GM23338 (cell line): ENCODE measurements around the gene ENTPD6. TPM values are rescaled to one million over a fixed set of nuclear protein-coding genes. Genes with fewer than 3 reads are reported as not detected.

Experiments
- ATAC-seq: fragments of 200-7000 bp; cut with Tn5 transposase; 3 replicates; pipeline ENCODE4 v1.9.1; 2020
- DNase-seq: peaks from one replicate; pipeline ENCODE4 v3.0.0-alpha.2; 2015; ENCODE audit warnings: low spot score
- H2AFZ ChIP-seq: fragments of 200-600 bp; sonication (generic); 2 replicates; pipeline ENCODE4 v1.8.0; 2016; ENCODE audit warnings: antibody characterized with exemption, mild to moderate bottlenecking, moderate library complexity
- H3F3A ChIP-seq: fragments of 200-600 bp; sonication (generic); replicated peaks from 2 replicates; pipeline ENCODE4 v1.8.0; 2017; ENCODE audit warnings: antibody characterized with exemption, mixed run types, low read depth
- H3K27ac ChIP-seq: fragments of 200-600 bp; sonication (generic); 2 replicates; pipeline ENCODE4 v1.6.1; 2016; ENCODE audit warnings: low read depth
- H3K27me3 ChIP-seq: fragments of 200-600 bp; sonication (generic); 2 replicates; pipeline ENCODE4 v1.8.0; 2016; ENCODE audit warnings: mild to moderate bottlenecking, mixed run types, moderate library complexity; ENCODE audit not compliant: insufficient read depth
- H3K36me3 ChIP-seq: fragments of 200-600 bp; sonication (generic); 2 replicates; pipeline ENCODE4 v1.8.0; 2016; ENCODE audit warnings: mild to moderate bottlenecking; ENCODE audit not compliant: insufficient read depth
- H3K4me1 ChIP-seq: fragments of 200-600 bp; sonication (generic); 2 replicates; pipeline ENCODE4 v1.8.0; 2016; ENCODE audit warnings: mild to moderate bottlenecking, moderate library complexity; ENCODE audit not compliant: insufficient read depth
- H3K4me2 ChIP-seq: fragments of 200-600 bp; sonication (generic); 2 replicates; pipeline ENCODE4 v1.7.1; 2017; ENCODE audit warnings: mixed run types
- H3K4me3 ChIP-seq: fragments of 200-600 bp; sonication (generic); 2 replicates; pipeline ENCODE4 v1.6.1; 2016; ENCODE audit warnings: mixed run types
- H3K79me2 ChIP-seq: fragments of 200-600 bp; sonication (generic); replicated peaks from 2 replicates; pipeline ENCODE4 v1.8.0; 2017; ENCODE audit warnings: mild to moderate bottlenecking; ENCODE audit not compliant: insufficient read depth
- H3K9me2 ChIP-seq: fragments of 200-600 bp; sonication (generic); 2 replicates; pipeline ENCODE4 v1.8.0; 2017; ENCODE audit not compliant: insufficient read depth
- H4K20me1 ChIP-seq: fragments of 200-600 bp; sonication (generic); replicated peaks from 2 replicates; pipeline ENCODE4 v1.8.0; 2017; ENCODE audit warnings: mild to moderate bottlenecking; ENCODE audit not compliant: insufficient read depth
- H3K27ac Mint-ChIP-seq: 2 replicates; pipeline ENCODE4 v1.8.0; 2020; ENCODE audit warnings: inconsistent platforms, mild to moderate bottlenecking, moderate library complexity, mixed read lengths
- H3K27me3 Mint-ChIP-seq: 3 replicates; pipeline ENCODE4 v1.8.0; 2022; ENCODE audit warnings: low read depth, mild to moderate bottlenecking, moderate library complexity, mixed read lengths, inconsistent platforms; ENCODE audit not compliant: insufficient read depth, poor library complexity
- H3K36me3 Mint-ChIP-seq: 3 replicates; pipeline ENCODE4 v1.8.0; 2021; ENCODE audit warnings: low read depth, mild to moderate bottlenecking, inconsistent platforms, moderate library complexity, mixed read lengths
- H3K4me1 Mint-ChIP-seq: 3 replicates; pipeline ENCODE4 v1.8.0; 2020; ENCODE audit warnings: mild to moderate bottlenecking, inconsistent platforms, mixed read lengths
- H3K4me3 Mint-ChIP-seq: 3 replicates; pipeline ENCODE4 v1.8.0; 2021; ENCODE audit warnings: moderate library complexity, mild to moderate bottlenecking, inconsistent platforms, mixed read lengths
- H3K9me3 Mint-ChIP-seq: 3 replicates; pipeline ENCODE4 v1.8.0; 2020; ENCODE audit warnings: moderate library complexity, mild to moderate bottlenecking, inconsistent platforms, mixed read lengths
- CREB1 ChIP-seq: fragments of 250-450 bp; sonication (Bioruptor Pico); IDR thresholded peaks from 2 replicates; pipeline ENCODE4 v1.5.0; 2020; ENCODE audit warnings: low read depth, mild to moderate bottlenecking, moderate library complexity
- EZH2 ChIP-seq: fragments of 200-600 bp; sonication (generic); IDR thresholded peaks from one replicate; pipeline ENCODE4 v1.8.0; 2017; ENCODE audit warnings: antibody characterized with exemption, mild to moderate bottlenecking, low read depth; ENCODE audit not compliant: unreplicated experiment
- EZH2phosphoT487 ChIP-seq: fragments of 200-600 bp; sonication (generic); IDR thresholded peaks from one replicate; pipeline ENCODE4 v1.8.1; 2018; ENCODE audit warnings: antibody characterized with exemption; ENCODE audit not compliant: unreplicated experiment
- NANOG ChIP-seq: IDR thresholded peaks from 2 replicates; pipeline ENCODE4 v1.6.1; 2016; ENCODE audit warnings: antibody characterized with exemption, borderline replicate concordance
- POLR2AphosphoS5 ChIP-seq: IDR thresholded peaks from 2 replicates; pipeline ENCODE4 v1.6.1; 2016; ENCODE audit warnings: antibody characterized with exemption, low read depth
- STAT1 ChIP-seq: IDR thresholded peaks from one replicate; pipeline ENCODE4 v1.6.1; 2016; ENCODE audit warnings: antibody characterized with exemption; ENCODE audit not compliant: unreplicated experiment
- ZNF114 ChIP-seq: fragments of 250-450 bp; sonication (Bioruptor Pico); IDR thresholded peaks from 2 replicates; pipeline ENCODE4 v1.5.0; 2020; ENCODE audit warnings: mild to moderate bottlenecking, moderate library complexity
- ZNF331 ChIP-seq: fragments of 250-450 bp; sonication (Bioruptor Pico); IDR thresholded peaks from 2 replicates; pipeline ENCODE4 v1.5.0; 2020; ENCODE audit warnings: low read depth, mild to moderate bottlenecking, moderate library complexity
- polyA plus RNA-seq: library from polyadenylated mRNA; unstranded; fragments of >200 nt; fragmentation: Nextera tagmentation; extraction: Ambion mirVana; gene quantifications from 2 replicates; pipeline ENCODE4 v1.2.1, GENCODE V29; 2016
- total RNA-seq: library from RNA; depleted of rRNA; stranded (reverse); fragments of >200 nt; shearing (Covaris generic); gene quantifications from 2 replicates; pipeline ENCODE4 v1.2.3, GENCODE V29; 2014
- TF ChIP-seq, protein P1 (sequence below): IDR thresholded peaks from one replicate; pipeline ENCODE4 v1.6.1; 2018; ENCODE audit warnings: antibody characterized with exemption; ENCODE audit not compliant: unreplicated experiment
- TF ChIP-seq, protein P2 (sequence below): fragments of 250-450 bp; sonication (Bioruptor Pico); IDR thresholded peaks from 2 replicates; pipeline ENCODE4 v1.5.0; 2020; ENCODE audit warnings: mild to moderate bottlenecking, moderate library complexity
- TF ChIP-seq, protein P3 (sequence below), 2 experiments: fragments of 200-600 bp in 1 of 2; sonication (generic) in 1 of 2; conservative IDR thresholded peaks; 2 replicates each; pipeline versions ENCODE4 v1.5.1 to v1.6.1; 2016 to 2017; ENCODE audit warnings: antibody characterized with exemption in 2 of 2, low read depth in 2 of 2, mild to moderate bottlenecking in 2 of 2, moderate library complexity in 1 of 2

Gene ENTPD6
- total and polyA plus RNA-seq, 2 experiments from 2014 or later = 19.3 to 45.9 TPM

DNA sequence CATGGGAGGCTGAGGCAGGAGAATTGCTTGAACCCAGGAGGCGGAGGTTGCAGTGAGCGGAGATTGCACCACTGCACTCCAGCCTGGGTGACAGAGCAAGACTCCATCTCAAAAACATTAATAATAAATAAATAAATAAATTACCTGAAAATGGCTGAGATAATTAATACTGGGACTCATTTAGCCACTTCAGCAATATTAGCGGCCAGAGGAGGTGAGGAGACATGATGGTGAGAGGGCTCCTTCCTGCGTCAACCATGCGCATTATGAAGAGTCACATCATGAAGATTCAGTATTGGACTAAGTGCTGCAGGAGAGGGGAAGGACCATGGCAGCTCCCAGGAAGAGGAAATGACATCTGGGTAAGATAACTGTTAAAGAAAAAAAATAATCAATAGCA lies 49.5 kb downstream of the ENTPD6 start (continued):
- no peak for TF ChIP-seq NANOG
- TF ChIP-seq, protein P1, sequence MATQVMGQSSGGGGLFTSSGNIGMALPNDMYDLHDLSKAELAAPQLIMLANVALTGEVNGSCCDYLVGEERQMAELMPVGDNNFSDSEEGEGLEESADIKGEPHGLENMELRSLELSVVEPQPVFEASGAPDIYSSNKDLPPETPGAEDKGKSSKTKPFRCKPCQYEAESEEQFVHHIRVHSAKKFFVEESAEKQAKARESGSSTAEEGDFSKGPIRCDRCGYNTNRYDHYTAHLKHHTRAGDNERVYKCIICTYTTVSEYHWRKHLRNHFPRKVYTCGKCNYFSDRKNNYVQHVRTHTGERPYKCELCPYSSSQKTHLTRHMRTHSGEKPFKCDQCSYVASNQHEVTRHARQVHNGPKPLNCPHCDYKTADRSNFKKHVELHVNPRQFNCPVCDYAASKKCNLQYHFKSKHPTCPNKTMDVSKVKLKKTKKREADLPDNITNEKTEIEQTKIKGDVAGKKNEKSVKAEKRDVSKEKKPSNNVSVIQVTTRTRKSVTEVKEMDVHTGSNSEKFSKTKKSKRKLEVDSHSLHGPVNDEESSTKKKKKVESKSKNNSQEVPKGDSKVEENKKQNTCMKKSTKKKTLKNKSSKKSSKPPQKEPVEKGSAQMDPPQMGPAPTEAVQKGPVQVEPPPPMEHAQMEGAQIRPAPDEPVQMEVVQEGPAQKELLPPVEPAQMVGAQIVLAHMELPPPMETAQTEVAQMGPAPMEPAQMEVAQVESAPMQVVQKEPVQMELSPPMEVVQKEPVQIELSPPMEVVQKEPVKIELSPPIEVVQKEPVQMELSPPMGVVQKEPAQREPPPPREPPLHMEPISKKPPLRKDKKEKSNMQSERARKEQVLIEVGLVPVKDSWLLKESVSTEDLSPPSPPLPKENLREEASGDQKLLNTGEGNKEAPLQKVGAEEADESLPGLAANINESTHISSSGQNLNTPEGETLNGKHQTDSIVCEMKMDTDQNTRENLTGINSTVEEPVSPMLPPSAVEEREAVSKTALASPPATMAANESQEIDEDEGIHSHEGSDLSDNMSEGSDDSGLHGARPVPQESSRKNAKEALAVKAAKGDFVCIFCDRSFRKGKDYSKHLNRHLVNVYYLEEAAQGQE = no peak
- no peak for TF ChIP-seq STAT1
- no peak for TF ChIP-seq POLR2AphosphoS5
- no peak for TF ChIP-seq ZNF331 (CRISPR knock-in tag)
- TF ChIP-seq CREB1 (CRISPR knock-in tag) = no peak
- no peak for TF ChIP-seq EZH2phosphoT487
- no peak for TF ChIP-seq ZNF114

DNA sequence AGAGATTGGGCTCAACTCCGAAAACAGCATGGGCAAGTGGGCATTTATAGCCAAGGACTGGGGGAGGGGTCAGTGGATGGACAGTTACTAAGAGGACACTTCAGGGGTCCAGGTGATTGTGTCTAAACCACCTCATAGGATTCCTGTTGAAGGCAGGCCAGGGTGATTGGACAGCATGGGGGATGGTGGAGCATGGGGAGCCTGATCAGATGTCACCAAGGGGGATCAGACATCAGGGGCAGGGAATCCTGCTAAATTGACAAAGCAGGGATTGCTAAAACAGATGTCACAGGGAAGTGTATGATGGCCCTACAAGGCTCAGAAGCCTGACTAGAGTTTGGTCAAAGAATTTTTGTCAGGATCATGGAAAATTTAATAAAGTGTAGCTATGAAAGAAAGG lies 49.9 kb downstream of the ENTPD6 start:
- peaks cover 17% of the 10 kb centered on the region for H3K79me2 ChIP-seq
- H3K4me1 ChIP-seq = peaks cover 22% of the 10 kb centered on the region
- no peak overlapping the region for H2AFZ ChIP-seq
- H3K4me2 ChIP-seq = no peak overlapping the region
- H3K9me2 ChIP-seq = no peaks in the 10 kb centered on the region
- H3K27ac Mint-ChIP-seq = no peak overlapping the region
- DNase-seq (no peak), ATAC-seq (no peak)
- peaks cover 11% of the 10 kb centered on the region; the same call in 1 of the 2 replicates for H3K27me3 ChIP-seq
- H3K36me3 Mint-ChIP-seq = peaks cover 3% of the 10 kb centered on the region; the same call in 1 of the 3 replicates
- peaks cover 20% of the 10 kb centered on the region for H3K27me3 Mint-ChIP-seq
- H4K20me1 ChIP-seq = 0 out of 2 replicates have a peak, but pooled peaks cover 10% of the 10 kb centered on the region
- H3K9me3 Mint-ChIP-seq = no peaks in the 10 kb centered on the region; the same call in 2 of the 3 replicates
- H3K4me3 Mint-ChIP-seq = no peak overlapping the region
- no peak overlapping the region for H3K4me3 ChIP-seq
- no peak overlapping the region for H3K27ac ChIP-seq
- H3K4me1 Mint-ChIP-seq = peaks cover 39% of the 10 kb centered on the region
- H3F3A ChIP-seq = 0 out of 2 replicates have a peak, but pooled peaks cover 7% of the 10 kb centered on the region
- H3K36me3 ChIP-seq = no peaks in the 10 kb centered on the region
- TF ChIP-seq ZNF114 = no peak
- TF ChIP-seq, protein P2, sequence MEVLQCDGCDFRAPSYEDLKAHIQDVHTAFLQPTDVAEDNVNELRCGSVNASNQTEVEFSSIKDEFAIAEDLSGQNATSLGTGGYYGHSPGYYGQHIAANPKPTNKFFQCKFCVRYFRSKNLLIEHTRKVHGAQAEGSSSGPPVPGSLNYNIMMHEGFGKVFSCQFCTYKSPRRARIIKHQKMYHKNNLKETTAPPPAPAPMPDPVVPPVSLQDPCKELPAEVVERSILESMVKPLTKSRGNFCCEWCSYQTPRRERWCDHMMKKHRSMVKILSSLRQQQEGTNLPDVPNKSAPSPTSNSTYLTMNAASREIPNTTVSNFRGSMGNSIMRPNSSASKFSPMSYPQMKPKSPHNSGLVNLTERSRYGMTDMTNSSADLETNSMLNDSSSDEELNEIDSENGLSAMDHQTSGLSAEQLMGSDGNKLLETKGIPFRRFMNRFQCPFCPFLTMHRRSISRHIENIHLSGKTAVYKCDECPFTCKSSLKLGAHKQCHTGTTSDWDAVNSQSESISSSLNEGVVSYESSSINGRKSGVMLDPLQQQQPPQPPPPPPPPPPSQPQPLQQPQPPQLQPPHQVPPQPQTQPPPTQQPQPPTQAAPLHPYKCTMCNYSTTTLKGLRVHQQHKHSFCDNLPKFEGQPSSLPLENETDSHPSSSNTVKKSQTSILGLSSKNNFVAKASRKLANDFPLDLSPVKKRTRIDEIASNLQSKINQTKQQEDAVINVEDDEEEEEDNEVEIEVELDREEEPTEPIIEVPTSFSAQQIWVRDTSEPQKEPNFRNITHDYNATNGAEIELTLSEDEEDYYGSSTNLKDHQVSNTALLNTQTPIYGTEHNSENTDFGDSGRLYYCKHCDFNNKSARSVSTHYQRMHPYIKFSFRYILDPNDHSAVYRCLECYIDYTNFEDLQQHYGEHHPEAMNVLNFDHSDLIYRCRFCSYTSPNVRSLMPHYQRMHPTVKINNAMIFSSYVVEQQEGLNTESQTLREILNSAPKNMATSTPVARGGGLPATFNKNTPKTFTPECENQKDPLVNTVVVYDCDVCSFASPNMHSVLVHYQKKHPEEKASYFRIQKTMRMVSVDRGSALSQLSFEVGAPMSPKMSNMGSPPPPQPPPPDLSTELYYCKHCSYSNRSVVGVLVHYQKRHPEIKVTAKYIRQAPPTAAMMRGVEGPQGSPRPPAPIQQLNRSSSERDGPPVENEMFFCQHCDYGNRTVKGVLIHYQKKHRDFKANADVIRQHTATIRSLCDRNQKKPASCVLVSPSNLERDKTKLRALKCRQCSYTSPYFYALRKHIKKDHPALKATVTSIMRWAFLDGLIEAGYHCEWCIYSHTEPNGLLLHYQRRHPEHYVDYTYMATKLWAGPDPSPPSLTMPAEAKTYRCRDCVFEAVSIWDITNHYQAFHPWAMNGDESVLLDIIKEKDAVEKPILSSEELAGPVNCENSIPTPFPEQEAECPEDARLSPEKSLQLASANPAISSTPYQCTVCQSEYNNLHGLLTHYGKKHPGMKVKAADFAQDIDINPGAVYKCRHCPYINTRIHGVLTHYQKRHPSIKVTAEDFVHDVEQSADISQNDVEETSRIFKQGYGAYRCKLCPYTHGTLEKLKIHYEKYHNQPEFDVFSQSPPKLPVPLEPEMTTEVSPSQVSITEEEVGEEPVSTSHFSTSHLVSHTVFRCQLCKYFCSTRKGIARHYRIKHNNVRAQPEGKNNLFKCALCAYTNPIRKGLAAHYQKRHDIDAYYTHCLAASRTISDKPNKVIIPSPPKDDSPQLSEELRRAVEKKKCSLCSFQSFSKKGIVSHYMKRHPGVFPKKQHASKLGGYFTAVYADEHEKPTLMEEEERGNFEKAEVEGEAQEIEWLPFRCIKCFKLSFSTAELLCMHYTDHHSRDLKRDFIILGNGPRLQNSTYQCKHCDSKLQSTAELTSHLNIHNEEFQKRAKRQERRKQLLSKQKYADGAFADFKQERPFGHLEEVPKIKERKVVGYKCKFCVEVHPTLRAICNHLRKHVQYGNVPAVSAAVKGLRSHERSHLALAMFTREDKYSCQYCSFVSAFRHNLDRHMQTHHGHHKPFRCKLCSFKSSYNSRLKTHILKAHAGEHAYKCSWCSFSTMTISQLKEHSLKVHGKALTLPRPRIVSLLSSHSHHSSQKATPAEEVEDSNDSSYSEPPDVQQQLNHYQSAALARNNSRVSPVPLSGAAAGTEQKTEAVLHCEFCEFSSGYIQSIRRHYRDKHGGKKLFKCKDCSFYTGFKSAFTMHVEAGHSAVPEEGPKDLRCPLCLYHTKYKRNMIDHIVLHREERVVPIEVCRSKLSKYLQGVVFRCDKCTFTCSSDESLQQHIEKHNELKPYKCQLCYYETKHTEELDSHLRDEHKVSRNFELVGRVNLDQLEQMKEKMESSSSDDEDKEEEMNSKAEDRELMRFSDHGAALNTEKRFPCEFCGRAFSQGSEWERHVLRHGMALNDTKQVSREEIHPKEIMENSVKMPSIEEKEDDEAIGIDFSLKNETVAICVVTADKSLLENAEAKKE (CRISPR knock-in tag) = no peak
- TF ChIP-seq, protein P3, sequence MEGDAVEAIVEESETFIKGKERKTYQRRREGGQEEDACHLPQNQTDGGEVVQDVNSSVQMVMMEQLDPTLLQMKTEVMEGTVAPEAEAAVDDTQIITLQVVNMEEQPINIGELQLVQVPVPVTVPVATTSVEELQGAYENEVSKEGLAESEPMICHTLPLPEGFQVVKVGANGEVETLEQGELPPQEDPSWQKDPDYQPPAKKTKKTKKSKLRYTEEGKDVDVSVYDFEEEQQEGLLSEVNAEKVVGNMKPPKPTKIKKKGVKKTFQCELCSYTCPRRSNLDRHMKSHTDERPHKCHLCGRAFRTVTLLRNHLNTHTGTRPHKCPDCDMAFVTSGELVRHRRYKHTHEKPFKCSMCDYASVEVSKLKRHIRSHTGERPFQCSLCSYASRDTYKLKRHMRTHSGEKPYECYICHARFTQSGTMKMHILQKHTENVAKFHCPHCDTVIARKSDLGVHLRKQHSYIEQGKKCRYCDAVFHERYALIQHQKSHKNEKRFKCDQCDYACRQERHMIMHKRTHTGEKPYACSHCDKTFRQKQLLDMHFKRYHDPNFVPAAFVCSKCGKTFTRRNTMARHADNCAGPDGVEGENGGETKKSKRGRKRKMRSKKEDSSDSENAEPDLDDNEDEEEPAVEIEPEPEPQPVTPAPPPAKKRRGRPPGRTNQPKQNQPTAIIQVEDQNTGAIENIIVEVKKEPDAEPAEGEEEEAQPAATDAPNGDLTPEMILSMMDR (conservative IDR thresholded peaks at IDR 0.05; ENCODE audit: low read depth in 2 of 2) = no peak
- TF ChIP-seq POLR2AphosphoS5 = no peak
- TF ChIP-seq STAT1 = no peak
- no peak for TF ChIP-seq EZH2phosphoT487
- TF ChIP-seq EZH2 = no peak
